Inflammatory macrophage treated with lipopolysaccharide for 4 hours (primary cell): ENCODE data around the gene SUSD2.
"Not testable (repeated sequence)": the region's sequence is repeated elsewhere in the genome, so short reads cannot be mapped to it uniquely, and the experiment has no call there.

ENCODE experiments used
- DNase-seq: peaks from one replicate; pipeline ENCODE4 v3.0.0-alpha.2; 2020

The SUSD2 gene

DNA sequence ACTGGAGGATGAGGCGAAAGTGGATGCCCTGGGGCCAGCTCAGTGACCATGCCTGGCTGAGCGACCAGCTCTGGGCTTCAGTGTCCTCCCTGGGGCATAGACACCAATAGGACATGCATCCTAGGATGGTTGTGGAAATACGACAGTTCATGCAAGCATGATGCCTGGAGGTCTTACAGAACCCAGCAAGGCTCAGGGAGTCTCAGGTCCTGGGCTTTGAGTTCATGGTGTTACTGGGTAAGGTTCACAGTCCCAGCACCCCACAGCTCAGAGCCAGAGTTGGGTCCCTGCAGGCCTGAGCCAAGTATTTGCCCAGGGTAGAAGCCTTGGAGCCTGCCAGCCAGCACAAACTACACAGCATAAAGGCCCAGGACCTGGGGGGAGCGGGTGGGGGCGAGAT, 4.2 kb upstream of the SUSD2 start:
- no peak for DNase-seq

DNA sequence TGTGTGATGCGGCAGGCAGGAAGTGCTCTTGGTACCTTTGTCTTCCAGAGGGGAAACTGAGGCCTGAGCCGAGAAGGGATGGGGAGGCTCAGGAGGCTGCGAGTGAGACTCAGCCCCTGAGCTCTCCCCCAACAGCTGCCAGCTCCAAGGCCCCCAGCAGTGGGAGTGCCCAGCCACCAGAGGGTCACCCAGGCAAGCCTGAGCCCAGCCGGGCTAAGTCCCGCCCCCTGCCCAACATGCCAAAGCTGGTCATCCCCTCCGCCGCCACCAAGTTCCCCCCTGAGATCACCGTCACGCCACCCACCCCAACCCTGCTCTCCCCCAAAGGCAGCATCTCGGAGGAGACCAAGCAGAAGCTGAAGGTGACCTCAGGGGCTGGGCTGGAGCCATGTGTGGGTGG, 3.8 kb upstream of the SUSD2 start:
- no peak for DNase-seq

DNA sequence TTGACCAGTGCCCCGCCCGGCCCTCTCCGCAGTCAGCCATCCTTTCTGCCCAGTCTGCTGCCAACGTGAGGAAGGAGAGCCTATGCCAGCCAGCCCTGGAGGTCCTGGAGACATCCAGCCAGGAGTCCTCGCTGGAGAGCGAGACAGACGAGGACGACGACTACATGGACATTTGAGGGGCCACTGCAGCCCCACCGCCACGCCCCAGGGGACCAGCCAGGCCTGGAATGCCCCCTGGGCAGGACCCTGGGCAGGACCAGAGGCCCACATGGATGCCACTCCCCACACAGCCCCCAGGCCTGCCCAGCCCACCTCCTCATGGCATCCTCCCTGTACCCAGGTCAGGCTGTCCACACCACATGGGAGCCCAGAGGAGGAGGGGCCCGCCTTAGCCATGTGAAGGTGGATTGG, 3.3 kb upstream of the SUSD2 start:
- DNase-seq: no peak

DNA sequence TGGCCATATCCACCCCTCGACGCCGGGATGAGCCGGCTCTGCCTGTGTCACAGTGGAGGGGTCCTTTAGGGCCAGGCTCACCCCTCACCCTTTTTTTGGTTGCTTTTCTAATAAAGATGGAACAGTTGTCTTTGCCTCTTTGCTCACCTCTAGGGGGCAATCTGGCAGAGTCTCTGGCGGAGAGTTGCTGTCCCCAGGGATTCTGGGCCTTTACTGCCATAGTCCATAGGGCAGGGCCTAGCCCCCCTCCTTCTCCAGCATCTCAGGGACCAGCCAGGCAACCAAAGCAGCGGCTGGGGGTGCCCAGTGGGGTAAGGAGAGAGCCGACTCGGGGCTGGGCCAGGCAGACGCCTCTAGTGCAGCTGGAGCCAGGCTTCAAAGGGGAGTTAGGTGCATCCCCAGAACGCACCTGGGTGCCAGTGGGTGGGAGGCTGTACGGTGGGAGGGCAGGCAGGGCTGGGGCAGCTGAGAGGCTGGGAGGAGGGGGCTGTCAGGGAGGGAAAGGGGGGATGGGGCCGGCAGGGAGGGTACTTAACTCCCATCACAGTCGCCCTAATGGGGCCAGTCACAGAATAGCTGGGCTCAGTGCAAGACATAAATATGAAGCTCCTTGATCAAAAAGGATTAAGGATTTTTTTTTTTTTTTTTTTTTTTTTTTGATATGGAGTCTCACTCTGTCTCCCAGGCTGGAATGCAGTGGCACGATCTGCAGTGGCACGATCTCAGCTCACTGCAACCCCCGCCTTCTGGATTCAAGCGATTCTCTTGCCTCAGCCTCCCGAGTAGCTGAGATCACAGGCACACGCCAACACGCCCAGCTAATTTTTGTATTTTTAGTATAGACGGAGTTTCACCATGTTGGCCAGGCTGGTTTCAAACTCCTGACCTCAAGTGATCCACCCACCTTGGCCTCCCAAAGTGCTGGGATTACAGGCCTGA, 2.5 kb upstream of the SUSD2 start:
- no peak for DNase-seq

DNA sequence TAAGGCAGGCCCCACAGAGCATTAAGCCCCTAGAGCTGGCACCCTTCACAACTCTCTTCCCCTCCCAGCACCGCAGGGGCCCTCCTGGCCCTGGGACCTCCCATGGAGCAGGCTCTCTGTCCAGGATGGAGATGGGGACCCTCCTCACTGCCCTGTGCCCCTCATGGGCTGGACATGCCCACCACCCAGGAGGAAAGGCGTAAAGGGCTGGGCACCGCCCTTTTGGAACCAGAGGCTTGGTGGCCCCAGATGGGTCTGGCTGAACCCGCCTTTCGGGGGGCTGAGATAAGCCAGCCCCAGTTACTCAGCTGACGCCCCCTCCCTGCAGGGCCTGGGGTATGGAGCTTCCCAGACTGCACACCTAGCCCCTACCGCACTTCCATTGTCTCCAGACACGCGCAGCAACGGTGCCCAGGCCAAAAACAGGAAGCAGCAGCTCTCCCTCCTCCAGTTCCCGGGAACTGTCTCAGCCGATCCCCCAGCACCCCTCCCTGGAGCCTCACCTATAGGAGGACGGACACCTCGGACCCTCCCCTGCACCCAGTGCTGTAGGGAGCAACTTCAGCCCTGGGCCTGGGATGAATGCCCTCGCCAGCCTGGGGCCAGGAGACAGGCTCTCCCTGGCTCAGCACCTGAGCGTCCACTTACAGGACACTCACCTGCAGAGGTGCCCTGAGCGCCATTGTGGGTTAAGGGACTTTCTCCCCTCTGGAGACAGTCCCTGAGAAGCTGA, 1.6 kb upstream of the SUSD2 start:
- DNase-seq: no peak

DNA sequence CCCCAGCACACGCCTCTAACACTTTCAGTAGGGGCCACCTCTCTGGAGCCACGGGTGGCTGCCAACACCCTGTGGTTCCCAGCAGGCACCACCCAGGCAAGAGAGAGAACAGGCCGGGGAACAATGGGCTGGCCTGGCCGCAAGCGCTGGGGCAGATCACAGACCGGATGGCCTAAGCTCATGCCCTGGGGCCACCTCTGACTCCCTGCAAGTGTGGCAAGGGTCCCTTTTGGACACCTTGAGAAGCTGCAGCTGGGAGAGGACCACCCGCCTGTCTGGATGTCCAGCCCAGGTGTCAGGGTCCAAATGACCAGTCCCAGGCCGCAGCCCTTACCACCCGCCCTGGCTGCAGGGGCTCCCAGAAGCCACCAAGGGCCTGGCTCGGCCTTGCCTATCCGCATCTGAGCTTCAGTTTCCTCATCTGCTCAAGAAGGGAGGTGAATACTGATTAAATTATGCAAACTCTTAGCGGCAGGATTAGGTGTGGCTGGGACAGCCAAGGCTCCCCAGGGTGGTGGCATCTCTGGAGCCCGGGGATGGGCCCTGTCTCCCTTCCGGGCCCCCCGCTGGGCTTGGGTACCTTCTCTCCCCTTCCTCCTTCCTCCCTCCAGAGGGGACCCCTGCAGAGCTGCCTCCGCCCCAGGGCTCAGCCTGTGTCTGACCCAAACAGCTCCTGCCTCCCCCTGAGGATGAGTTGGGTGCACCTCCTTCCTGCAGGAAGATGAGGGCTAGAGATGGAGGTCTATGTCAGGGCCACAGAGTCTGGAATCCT, 785 bp upstream of the SUSD2 start:
- no peak for DNase-seq

DNA sequence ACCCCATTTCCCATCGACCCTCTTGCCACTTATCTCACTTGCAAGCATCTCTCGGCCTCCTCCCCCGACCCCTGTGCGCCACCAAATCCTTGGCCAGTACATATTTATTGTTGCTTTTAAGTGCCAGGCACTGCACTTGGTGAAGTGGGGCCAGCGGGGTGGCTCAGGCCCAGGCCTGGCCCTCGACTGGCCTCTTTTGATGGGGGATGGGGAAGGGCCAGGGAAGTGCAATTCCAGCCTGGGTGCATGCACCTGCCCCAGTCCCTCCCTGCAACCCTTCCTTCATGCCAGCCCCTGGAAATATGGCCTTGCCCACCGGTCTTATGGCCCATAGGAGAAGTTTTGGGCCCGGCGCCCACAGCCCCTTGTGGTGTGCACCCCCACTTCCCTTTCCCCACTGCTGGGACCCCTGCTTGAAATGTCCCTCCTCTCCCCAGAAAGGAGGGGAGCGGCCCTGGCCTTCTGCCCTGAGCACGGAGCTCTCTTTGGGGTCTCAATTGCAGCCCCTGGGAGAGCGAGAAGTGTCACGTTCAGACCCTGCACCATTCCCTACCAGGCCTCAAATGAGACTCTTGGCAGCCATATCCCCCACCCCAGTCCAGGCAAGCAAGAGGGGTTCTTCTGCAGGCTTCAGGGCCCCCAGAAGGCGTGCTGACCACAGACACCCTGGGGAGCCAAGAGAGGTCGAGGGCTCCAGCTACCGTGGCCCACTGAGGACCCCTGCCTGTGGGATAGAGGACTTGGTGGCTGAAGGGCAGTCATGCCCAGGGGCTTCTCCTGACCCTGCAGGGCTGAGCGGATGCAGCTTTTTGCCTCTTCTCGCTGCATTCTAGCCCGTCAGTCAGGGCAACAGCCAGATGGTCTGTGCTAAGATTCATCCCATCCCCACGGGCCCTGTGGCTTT, 961 bp downstream of the SUSD2 start:
- no peak for DNase-seq

DNA sequence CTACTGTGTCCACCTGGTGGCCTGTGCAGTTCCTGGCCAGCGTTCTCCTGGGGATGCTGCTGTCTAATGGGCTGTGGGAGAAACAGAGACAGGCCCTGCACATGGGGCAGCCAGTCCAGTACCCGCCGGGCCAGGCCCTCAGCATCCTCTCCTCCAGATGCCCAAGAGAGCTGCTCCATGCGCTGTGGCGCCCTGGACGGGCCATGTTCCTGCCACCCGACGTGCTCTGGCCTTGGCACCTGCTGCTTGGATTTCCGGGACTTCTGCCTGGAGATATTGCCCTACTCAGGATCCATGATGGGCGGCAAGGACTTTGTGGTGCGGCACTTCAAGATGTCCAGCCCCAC, 1.6 kb downstream of the SUSD2 start:
- DNase-seq: not testable (repeated sequence)

DNA sequence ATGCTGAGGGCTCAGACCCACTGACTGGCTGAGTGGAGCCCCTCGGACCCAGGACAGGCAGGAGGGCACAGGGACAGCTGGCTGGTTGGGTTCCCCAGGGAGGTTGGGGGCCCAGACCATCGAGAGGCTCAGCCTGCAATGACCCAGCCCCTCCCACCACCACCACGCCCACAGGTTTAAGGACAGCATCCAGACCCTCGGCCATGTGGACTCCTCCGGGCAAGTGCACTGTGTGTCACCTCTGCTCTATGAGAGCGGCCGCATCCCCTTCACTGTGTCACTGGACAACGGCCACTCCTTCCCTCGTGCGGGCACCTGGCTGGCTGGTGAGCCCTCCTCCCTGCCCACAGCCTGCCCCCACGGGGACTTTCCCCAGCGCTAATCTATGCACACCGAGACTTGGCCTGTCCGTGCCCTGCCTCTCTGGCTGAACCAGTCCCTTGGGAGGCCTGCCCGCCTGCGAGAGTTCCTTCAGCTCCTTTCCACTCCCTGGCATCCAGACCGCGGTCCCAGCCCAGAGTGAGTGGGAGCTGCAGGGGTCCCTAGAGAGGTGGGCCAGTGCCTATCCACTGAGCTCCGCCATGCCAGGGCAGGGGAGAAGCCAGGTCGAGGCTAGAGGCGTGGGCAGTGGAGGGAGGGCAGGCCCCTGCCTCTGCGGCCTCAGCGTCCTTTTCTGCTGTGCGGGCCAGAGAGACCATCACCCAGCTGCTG, 2.2 kb downstream of the SUSD2 start:
- no peak for DNase-seq

DNA sequence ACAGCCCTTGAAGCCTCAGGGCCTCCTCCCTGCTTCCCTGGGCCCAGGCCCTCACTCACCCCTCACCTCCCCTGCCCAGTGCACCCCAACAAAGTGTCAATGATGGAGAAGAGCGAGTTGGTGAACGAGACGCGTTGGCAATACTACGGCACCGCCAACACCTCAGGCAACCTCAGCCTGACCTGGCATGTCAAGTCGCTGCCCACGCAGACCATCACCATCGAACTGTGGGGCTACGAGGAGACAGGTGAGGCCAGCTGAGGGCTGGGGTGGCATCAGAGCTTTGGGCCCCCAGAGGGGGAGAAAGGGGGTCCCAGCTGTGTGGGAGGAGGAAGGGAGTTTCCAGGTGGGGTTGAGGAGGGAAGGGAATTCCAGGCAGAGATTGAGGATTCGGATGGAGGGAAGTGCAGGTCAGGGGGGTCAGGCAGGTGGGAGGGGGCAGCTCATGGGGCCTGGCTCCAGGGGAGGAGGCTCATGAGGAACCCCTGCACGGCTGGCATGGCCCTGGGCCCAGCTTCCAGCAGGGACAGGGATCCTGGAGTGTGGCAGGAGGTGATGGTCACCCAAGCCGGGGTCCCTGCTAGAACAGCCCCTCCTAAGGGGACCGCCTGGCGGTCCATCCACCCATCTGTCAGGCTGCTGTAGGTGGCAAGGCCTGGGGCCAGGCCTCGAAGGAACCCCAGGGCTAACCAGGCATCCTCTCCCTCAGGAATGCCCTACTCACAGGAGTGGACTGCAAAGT, 2.9 kb downstream of the SUSD2 start:
- no peak for DNase-seq

DNA sequence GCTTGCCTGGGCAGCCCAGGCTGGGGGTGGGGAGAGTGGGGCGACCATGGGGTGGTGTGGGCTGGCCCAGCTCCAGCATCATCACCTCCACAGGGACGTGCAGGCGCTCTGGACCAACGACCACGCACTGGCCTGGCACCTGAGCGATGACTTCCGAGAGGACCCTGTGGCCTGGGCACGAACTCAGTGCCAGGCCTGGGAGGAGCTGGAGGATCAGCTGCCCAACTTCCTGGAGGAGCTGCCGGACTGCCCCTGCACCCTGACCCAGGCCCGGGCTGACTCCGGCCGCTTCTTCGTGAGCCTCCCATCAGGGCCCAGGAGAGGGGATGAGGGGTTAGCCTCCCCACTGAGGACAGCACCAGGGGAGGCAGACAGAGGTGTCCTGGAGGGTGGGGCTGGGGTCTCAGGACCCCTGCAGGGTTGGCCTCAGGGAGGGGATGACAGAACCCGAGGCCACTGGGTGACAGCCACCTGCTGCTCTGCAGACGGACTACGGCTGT, 3.8 kb downstream of the SUSD2 start:
- no peak for DNase-seq

DNA sequence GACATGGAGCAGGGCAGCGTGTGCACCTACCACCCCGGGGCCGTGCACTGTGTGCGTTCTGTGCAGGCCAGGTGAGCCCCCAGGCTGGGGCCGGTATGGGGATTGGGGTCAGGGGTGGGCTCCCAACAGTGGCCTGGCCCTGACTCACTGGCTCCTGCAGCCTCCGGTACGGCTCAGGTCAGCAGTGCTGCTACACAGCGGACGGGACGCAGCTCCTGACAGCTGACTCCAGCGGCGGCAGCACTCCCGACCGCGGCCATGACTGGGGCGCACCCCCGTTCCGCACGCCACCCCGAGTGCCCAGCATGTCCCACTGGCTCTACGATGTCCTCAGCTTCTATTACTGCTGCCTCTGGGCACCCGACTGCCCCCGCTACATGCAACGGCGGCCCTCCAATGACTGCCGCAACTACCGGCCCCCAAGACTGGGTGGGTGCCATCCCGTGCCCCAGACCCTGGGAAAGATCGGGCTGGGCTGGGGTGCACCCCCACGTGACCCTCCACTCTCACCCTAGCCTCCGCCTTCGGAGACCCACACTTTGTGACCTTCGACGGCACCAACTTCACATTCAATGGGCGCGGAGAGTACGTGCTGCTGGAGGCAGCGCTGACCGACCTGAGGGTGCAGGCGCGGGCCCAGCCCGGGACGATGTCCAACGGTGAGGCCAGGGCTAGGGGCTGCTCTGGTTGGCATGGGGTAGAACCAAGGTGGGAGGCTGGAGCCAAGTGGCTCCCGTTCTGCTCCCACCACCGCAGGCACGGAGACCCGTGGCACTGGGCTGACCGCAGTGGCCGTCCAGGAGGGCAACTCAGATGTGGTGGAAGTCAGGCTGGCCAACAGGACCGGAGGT, 4.4 kb downstream of the SUSD2 start:
- DNase-seq: no peak

DNA sequence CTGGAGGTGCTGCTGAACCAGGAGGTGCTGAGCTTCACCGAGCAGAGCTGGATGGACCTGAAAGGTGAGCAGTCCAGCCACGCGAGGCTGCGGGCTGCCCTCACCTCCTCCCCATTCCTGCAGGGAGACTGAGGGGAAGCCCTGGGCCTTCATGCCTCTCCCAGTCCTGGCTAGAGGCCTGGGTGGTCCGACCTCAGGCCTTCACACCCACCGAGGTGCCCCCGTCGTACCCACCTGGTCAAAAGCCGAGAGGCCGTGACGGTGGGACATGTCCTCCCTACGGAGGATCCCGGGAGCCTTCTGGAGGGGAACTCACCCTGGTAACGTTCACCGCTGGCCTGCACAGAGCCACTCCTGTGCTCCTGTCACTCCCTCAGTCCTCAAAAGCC, 5.1 kb downstream of the SUSD2 start:
- DNase-seq: no peak

DNA sequence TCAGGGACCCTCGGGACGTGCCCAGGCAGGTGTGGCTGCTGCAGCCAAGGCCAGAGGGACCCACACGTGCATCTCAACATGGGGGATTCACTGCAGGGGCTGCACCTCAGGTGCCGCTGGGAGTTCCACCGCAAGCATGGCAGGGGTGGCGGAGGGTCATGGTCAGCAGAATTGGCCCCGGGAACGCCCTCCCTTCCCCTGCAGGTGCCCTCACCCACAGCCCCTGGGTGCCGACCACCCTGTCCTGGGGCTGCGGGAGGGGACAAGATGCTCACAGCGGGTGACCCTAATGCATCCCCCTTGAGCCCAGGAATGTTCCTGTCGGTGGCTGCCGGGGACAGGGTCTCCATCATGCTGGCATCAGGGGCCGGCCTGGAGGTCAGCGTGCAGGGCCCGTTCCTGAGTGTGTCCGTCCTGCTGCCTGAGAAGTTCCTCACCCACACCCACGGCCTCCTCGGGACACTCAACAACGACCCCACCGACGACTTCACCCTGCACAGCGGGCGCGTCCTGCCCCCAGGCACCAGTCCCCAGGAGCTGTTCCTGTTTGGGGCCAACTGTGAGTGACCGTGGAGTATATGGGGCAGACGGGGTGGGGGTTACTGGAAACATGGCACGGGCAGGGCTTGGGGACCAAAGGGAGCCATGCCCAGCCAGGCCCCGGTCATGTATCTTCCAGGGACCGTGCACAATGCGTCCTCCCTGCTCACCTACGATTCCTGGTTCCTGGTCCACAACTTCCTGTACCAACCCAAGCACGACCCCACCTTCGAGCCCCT, 5.8 kb downstream of the SUSD2 start:
- no peak for DNase-seq

DNA sequence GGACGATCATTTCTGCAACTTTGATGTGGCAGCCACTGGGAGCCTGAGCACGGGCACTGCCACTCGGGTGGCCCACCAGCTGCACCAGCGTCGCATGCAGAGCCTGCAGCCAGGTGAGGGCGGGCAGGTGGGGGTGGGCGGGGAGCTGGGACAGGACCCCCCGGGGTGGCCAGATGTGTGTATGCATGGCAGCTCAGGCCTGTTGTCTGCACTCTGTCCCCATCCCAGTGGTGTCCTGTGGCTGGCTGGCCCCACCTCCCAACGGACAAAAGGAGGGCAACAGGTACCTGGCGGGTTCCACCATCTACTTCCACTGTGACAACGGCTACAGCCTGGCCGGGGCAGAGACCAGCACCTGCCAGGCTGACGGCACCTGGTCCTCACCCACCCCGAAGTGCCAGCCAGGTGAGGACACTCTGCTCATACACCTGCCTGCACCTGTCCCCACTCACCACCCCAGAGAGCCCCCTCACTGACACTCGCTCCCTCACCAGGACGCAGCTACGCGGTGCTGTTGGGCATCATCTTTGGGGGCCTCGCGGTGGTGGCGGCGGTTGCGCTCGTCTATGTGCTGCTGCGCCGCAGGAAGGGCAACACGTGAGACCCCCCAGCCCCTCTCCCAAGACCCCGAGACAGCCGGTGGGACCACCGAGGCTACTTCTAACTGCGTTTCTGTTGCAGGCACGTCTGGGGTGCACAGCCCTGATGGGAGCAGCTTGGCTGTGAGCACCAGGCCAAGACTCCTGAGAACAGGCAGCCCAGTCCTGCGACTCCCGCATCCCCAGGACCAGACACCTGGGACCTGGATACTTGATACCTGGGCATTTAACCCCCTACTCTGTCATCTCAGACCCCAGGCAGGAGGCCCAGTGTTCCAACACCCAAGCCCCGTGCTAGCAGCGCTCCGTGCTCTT, 6.7 kb downstream of the SUSD2 start:
- DNase-seq: no peak

DNA sequence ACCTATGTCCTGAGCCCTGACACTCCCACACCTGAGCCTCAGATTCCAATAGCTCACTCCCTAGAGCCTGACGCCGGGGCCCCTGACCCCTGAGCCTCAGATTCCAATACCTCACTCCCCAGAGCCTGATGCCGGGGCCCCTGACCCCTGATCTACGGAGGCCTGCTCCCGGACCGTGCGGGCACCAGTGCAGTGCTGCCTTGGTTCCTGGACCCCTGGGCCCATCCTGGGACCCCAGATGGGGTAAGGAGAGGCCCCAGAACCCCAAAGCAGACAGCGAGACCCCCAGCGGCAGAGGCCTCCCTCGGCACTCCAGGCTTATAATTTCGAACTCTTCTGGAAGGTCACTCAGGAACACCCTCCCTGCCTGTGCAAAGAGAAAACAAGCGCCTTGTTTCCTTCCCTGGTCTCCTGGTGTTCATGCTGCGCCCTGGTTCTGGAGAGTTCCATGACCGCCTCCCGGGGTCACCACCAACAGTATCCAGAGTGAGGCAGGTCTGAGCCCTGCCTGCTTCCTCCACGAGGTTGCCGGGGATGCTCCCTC, 7.5 kb downstream of the SUSD2 start:
- no peak for DNase-seq
